ENCODE measurements around the gene MACIR. TPM values are rescaled to one million over a fixed set of nuclear protein-coding genes. Genes with fewer than 3 reads are reported as not detected.

Gene MACIR
- total and polyA plus RNA-seq, 8 donors = 7.0 to 13.6 (median 12.1) TPM

GRCh38 chr5:103298117-103298516 is 39.6 kb downstream of the MACIR start:
- no peak for DNase-seq
- intact Hi-C loops (cut with DNase I) = no loop called here
- H3K9me3 ChIP-seq = no peaks in the 10 kb centered on the region
- H3K4me3 ChIP-seq = no peak overlapping the region
- no peak for ATAC-seq
- H3K27ac ChIP-seq = no peak overlapping the region
- H3K4me1 ChIP-seq = no peaks in the 10 kb centered on the region
- no peaks in the 10 kb centered on the region for H3K36me3 ChIP-seq
- TF ChIP-seq CTCF (IDR thresholded peaks at IDR 0.05) = no peak
- H3K27me3 ChIP-seq = no peaks in the 10 kb centered on the region

GRCh38 chr5:103298607-103299188 is 40.1 kb downstream of the MACIR start:
- H3K4me3 ChIP-seq = no peak overlapping the region
- H3K36me3 ChIP-seq = no peaks in the 10 kb centered on the region
- H3K4me1 ChIP-seq = no peaks in the 10 kb centered on the region
- no peak for DNase-seq
- H3K27ac ChIP-seq = no peak overlapping the region
- no peak for TF ChIP-seq CTCF (IDR thresholded peaks at IDR 0.05)
- H3K9me3 ChIP-seq = no peaks in the 10 kb centered on the region
- no peak for ATAC-seq
- no peaks in the 10 kb centered on the region for H3K27me3 ChIP-seq
- intact Hi-C loops (cut with DNase I) = no loop called here

GRCh38 chr5:103305809-103306208 is 47.2 kb downstream of the MACIR start:
- Histone ChIP-seq H3K27me3 (no peaks in the 10 kb centered on the region), H3K27ac (no peak overlapping the region), H3K4me1 (no peaks in the 10 kb centered on the region), H3K9me3 (no peaks in the 10 kb centered on the region), H3K36me3 (no peaks in the 10 kb centered on the region), H3K4me3 (no peak overlapping the region)
- DNase-seq = no peak
- no peak for ATAC-seq
- intact Hi-C loops (cut with DNase I) = no loop called here
- TF ChIP-seq CTCF (IDR thresholded peaks at IDR 0.05) = no peak

GRCh38 chr5:103307470-103307869 is 48.9 kb downstream of the MACIR start:
- no peak for TF ChIP-seq CTCF (IDR thresholded peaks at IDR 0.05)
- no peaks in the 10 kb centered on the region for H3K9me3 ChIP-seq
- no peaks in the 10 kb centered on the region for H3K4me1 ChIP-seq
- ATAC-seq = no peak
- H3K27me3 ChIP-seq = no peaks in the 10 kb centered on the region
- intact Hi-C loops (cut with DNase I) = no loop called here
- no peak overlapping the region for H3K4me3 ChIP-seq
- no peaks in the 10 kb centered on the region for H3K36me3 ChIP-seq
- no peak overlapping the region for H3K27ac ChIP-seq
- no peak for DNase-seq

- ATAC-seq = no peak
- intact Hi-C loops (cut with DNase I) = no loop called here
- DNase-seq = no peak
- no peak for TF ChIP-seq CTCF (IDR thresholded peaks at IDR 0.05)
- no peaks in the 10 kb centered on the region for H3K4me1 ChIP-seq
- no peaks in the 10 kb centered on the region for H3K36me3 ChIP-seq
- H3K9me3 ChIP-seq = no peaks in the 10 kb centered on the region
- H3K27me3 ChIP-seq = no peaks in the 10 kb centered on the region
- no peak overlapping the region for H3K4me3 ChIP-seq
- H3K27ac ChIP-seq = no peak overlapping the region
Observed at GRCh38 chr5:103308774-103309173, 50.2 kb downstream of the MACIR start.

Data from left lung (tissue), 10 donors.